Stomach (tissue), 4 donors: Measurements from ENCODE around the gene MRPS15.

ENCODE experiments used
- EP300 ChIP-seq: sonication (generic); formaldehyde crosslinking; IDR thresholded peaks from one replicate; pipeline ENCODE4 v1.6.1; 2017; ENCODE audit warnings: antibody characterized with exemption
- POLR2A ChIP-seq, 4 donors: fragments of 450-650 bp; IDR thresholded peaks; one replicate each; pipeline ENCODE4 v1.6.1; 2016; ENCODE audit warnings: antibody characterized with exemption in 4 of 4, control low read depth in 2 of 4, mild to moderate bottlenecking in 1 of 4, moderate library complexity in 1 of 4
- TF ChIP-seq, protein P1 (sequence below), 7 experiments: fragments of 450-650 bp in 4 of 7; fragments of 200-600 bp in 3 of 7; sonication (generic) in 3 of 7; IDR thresholded peaks; one replicate each; pipeline ENCODE4 v1.5.1; 2016 to 2019; ENCODE audit warnings: antibody characterized with exemption in 7 of 7, control low read depth in 2 of 7, mild to moderate bottlenecking in 1 of 7

- TF ChIP-seq, protein P1, sequence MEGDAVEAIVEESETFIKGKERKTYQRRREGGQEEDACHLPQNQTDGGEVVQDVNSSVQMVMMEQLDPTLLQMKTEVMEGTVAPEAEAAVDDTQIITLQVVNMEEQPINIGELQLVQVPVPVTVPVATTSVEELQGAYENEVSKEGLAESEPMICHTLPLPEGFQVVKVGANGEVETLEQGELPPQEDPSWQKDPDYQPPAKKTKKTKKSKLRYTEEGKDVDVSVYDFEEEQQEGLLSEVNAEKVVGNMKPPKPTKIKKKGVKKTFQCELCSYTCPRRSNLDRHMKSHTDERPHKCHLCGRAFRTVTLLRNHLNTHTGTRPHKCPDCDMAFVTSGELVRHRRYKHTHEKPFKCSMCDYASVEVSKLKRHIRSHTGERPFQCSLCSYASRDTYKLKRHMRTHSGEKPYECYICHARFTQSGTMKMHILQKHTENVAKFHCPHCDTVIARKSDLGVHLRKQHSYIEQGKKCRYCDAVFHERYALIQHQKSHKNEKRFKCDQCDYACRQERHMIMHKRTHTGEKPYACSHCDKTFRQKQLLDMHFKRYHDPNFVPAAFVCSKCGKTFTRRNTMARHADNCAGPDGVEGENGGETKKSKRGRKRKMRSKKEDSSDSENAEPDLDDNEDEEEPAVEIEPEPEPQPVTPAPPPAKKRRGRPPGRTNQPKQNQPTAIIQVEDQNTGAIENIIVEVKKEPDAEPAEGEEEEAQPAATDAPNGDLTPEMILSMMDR (IDR thresholded peaks at IDR 0.05) = no peak
- TF ChIP-seq POLR2A (IDR thresholded peaks at IDR 0.05) (no peak), EP300 (no peak)
Measured at GRCh38 chr1:36455386-36455785, 8.8 kb downstream of the MRPS15 start.
